ENCODE results near the gene CHCHD3.

DNA sequence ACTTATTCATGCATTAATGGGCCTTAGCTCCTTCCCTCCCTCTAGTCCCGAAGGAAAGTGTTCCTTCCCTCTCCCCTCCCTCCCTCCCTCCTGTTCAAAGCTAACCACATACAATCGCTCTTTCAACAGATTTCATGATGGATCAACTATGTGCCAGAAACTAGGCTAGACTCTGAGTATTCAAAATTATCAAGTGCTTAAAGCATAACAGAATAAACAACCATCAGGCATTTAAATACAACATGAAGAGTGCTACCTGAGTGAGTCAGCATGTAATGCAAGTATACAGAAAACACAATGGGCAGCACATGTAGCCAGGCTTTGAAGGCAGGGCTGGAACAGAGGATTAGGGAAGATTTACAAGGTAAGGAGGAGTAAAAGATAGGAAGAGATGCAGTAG lies 11.3 kb downstream of the CHCHD3 start:
- TF ChIP-seq, protein P1, sequence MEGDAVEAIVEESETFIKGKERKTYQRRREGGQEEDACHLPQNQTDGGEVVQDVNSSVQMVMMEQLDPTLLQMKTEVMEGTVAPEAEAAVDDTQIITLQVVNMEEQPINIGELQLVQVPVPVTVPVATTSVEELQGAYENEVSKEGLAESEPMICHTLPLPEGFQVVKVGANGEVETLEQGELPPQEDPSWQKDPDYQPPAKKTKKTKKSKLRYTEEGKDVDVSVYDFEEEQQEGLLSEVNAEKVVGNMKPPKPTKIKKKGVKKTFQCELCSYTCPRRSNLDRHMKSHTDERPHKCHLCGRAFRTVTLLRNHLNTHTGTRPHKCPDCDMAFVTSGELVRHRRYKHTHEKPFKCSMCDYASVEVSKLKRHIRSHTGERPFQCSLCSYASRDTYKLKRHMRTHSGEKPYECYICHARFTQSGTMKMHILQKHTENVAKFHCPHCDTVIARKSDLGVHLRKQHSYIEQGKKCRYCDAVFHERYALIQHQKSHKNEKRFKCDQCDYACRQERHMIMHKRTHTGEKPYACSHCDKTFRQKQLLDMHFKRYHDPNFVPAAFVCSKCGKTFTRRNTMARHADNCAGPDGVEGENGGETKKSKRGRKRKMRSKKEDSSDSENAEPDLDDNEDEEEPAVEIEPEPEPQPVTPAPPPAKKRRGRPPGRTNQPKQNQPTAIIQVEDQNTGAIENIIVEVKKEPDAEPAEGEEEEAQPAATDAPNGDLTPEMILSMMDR (IDR thresholded peaks at IDR 0.05): no peak
- TF ChIP-seq POLR2A (IDR thresholded peaks at IDR 0.05) (no peak), POLR2AphosphoS5 (IDR thresholded peaks at IDR 0.05; ENCODE audit: insufficient read depth in 1 of 2, low read depth in 1 of 2) (no peak)

Data from vagina (tissue), 2 donors.